ENCODE data around the gene RIPOR2. TPM values are rescaled to one million over a fixed set of nuclear protein-coding genes. Genes with fewer than 3 reads are reported as not detected.

Gene RIPOR2
- total and polyA plus RNA-seq, 2 of the 13 experiments (the other 11 are each of a cell fraction or from before 2014, with no cell fraction given): 0.02 to 0.05 TPM

DNA sequence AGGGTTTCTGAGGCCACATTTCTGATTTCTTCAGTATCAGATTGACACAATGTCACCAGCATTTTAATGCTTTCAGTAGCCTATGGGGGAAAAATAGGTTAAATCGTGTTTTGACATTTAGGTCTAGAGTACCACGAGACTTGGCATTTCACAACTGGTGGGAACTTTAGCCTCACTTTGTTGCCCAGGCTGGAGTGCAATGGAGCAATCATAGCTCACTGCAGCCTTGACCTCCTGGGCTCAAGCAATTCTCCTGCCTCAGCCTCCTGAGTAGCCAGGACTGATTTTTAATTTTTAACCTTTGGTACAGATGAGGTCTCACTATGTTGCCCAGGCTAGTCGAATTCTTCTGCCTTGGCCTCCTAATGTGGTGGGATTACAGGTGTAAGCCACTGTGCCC lies 126.0 kb downstream of the RIPOR2 start (continued):
- no peak for TF ChIP-seq SUZ12 (IDR thresholded peaks at IDR 0.05; ENCODE audit: low read depth, low read length)
- TF ChIP-seq CCDC6 (CRISPR knock-in tag; IDR thresholded peaks at IDR 0.05): no peak
- peak; percentile 94 for TF ChIP-seq ZNF629 (CRISPR knock-in tag; conservative IDR thresholded peaks at IDR 0.05)
- no peak for TF ChIP-seq JUNB (CRISPR knock-in tag; IDR thresholded peaks at IDR 0.05; ENCODE audit: borderline replicate concordance)
- peak; percentile 67; the same call in 1 of the 2 replicates for TF ChIP-seq PITX1 (CRISPR knock-in tag; IDR thresholded peaks at IDR 0.05)
- no peak for TF ChIP-seq AKAP8 (CRISPR knock-in tag; IDR thresholded peaks at IDR 0.05)
- TF ChIP-seq ZSCAN9 (CRISPR knock-in tag; IDR thresholded peaks at IDR 0.05; ENCODE audit: borderline replicate concordance): no peak; the same call in 1 of the 2 replicates
- TF ChIP-seq ISX (CRISPR knock-in tag; conservative IDR thresholded peaks at IDR 0.05): 0 out of 2 replicates have a peak, but pooled peaks have one; percentile 46
- no peak for TF ChIP-seq ZNF780A (CRISPR knock-in tag; IDR thresholded peaks at IDR 0.05)
- TF ChIP-seq TFE3 (CRISPR knock-in tag; IDR thresholded peaks at IDR 0.05): peak; percentile 96
- peak; percentile 59; the same call in 1 of the 2 replicates for TF ChIP-seq ZNF292 (CRISPR knock-in tag; IDR thresholded peaks at IDR 0.05; ENCODE audit: borderline replicate concordance, low read depth)
- TF ChIP-seq ZKSCAN8 (CRISPR knock-in tag; IDR thresholded peaks at IDR 0.05; ENCODE audit: borderline replicate concordance): peak; percentile 48; the same call in 1 of the 2 replicates
- TF ChIP-seq ZNF788 (CRISPR knock-in tag; IDR thresholded peaks at IDR 0.05; ENCODE audit: borderline replicate concordance): 0 out of 2 replicates have a peak, but pooled peaks have one; percentile 53
- no peak for TF ChIP-seq ZNF354B (CRISPR knock-in tag; IDR thresholded peaks at IDR 0.05)
- peak; percentile 65; the same call in 1 of the 2 replicates for TF ChIP-seq HOXA5 (CRISPR knock-in tag; IDR thresholded peaks at IDR 0.05)
- peak; percentile 63; the same call in 1 of the 2 replicates for TF ChIP-seq MAF1 (CRISPR knock-in tag; IDR thresholded peaks at IDR 0.05; ENCODE audit: borderline replicate concordance)
- TF ChIP-seq ZNF563 (CRISPR knock-in tag; IDR thresholded peaks at IDR 0.05): no peak
- TF ChIP-seq, protein P1, sequence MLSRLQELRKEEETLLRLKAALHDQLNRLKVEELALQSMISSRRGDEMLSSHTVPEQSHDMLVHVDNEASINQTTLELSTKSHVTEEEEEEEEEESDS (CRISPR knock-in tag; IDR thresholded peaks at IDR 0.05; ENCODE audit: borderline replicate concordance): no peak
- TF ChIP-seq, protein P2, sequence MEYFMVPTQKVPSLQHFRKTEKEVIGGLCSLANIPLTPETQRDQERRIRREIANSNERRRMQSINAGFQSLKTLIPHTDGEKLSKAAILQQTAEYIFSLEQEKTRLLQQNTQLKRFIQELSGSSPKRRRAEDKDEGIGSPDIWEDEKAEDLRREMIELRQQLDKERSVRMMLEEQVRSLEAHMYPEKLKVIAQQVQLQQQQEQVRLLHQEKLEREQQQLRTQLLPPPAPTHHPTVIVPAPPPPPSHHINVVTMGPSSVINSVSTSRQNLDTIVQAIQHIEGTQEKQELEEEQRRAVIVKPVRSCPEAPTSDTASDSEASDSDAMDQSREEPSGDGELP (IDR thresholded peaks at IDR 0.05; ENCODE audit: borderline replicate concordance, low read depth): no peak
- TF ChIP-seq ZNF607 (CRISPR knock-in tag; IDR thresholded peaks at IDR 0.05; ENCODE audit: borderline replicate concordance): no peak; the same call in 1 of the 2 replicates
- TF ChIP-seq MED8 (CRISPR knock-in tag; IDR thresholded peaks at IDR 0.05; ENCODE audit: insufficient replicate concordance): no peak
- TF ChIP-seq ZNF274 (CRISPR knock-in tag; IDR thresholded peaks at IDR 0.05): no peak
- peak; percentile 90; the same call in 1 of the 2 replicates for TF ChIP-seq KDM1A (CRISPR knock-in tag; IDR thresholded peaks at IDR 0.05)
- TF ChIP-seq ZNF616 (CRISPR knock-in tag; IDR thresholded peaks at IDR 0.05; ENCODE audit: low read depth): no peak
- TF ChIP-seq, protein P3, sequence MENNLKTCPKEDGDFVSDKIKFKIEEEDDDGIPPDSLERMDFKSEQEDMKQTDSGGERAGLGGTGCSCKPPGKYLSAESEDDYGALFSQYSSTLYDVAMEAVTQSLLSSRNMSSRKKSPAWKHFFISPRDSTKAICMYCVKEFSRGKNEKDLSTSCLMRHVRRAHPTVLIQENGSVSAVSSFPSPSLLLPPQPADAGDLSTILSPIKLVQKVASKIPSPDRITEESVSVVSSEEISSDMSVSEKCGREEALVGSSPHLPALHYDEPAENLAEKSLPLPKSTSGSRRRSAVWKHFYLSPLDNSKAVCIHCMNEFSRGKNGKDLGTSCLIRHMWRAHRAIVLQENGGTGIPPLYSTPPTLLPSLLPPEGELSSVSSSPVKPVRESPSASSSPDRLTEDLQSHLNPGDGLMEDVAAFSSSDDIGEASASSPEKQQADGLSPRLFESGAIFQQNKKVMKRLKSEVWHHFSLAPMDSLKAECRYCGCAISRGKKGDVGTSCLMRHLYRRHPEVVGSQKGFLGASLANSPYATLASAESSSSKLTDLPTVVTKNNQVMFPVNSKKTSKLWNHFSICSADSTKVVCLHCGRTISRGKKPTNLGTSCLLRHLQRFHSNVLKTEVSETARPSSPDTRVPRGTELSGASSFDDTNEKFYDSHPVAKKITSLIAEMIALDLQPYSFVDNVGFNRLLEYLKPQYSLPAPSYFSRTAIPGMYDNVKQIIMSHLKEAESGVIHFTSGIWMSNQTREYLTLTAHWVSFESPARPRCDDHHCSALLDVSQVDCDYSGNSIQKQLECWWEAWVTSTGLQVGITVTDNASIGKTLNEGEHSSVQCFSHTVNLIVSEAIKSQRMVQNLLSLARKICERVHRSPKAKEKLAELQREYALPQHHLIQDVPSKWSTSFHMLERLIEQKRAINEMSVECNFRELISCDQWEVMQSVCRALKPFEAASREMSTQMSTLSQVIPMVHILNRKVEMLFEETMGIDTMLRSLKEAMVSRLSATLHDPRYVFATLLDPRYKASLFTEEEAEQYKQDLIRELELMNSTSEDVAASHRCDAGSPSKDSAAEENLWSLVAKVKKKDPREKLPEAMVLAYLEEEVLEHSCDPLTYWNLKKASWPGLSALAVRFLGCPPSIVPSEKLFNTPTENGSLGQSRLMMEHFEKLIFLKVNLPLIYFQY (CRISPR knock-in tag; IDR thresholded peaks at IDR 0.05; ENCODE audit: borderline replicate concordance): no peak
- TF ChIP-seq ZNF180 (CRISPR knock-in tag; IDR thresholded peaks at IDR 0.05; ENCODE audit: borderline replicate concordance, low read depth): no peak
